Activated T-cell treated with anti-CD3 and anti-CD28 coated beads for 4 hours (primary cell): ENCODE measurements around the gene ADGRF1.
"Not testable (repeated sequence)": the region's sequence is repeated elsewhere in the genome, so short reads cannot be mapped to it uniquely, and the experiment has no call there.

Experiments
- DNase-seq: peaks from one replicate; pipeline ENCODE4 v3.0.0-alpha.2; 2020

The ADGRF1 gene

DNA sequence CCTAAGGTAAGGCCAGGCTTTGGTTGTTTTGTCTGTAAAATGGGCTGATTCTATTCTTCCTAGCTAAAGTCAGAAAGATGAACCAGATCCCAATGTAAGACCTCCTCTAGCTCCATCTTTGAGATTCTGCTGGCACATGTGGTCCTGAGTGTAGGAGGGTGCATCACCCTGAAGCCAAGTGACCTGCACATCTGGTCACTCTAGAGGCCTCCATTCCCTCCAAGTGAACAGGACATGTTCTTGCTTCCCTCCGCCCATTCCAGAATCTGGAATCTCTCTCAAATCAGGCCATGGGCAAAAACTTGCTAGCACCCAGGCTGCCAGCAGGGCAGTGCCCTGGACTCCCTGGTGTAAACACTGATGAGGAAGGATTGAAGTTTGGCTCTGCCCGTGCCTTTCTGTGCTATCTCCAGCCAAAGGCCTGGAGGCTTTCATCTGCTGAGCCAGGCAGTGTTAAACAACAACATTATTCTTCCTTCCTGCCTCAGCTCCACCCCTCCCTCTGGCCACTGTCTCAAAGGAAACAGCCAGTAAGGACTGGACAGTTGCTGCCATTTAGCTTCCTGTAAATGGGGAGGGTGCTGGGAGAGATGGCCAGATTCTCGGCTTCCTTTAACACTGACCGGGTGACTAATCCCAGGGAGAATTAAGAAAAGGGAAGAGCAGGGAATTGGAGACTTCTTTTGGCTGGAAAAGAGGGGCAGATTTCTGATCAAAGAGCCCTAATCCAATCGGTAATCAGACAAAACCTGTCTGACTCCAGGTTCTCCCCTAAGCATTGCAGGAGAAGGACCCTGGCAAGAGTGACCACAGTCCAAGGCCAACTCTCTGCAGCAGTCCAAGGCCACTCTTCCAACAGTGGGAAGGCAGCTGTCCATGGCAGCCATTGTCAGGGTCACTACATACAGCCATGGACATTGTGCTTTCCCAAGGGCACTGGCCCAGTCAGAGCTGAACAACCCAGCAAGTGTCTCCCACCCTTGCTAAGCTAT is 19.5 kb upstream of the ADGRF1 start:
- DNase-seq: no peak

DNA sequence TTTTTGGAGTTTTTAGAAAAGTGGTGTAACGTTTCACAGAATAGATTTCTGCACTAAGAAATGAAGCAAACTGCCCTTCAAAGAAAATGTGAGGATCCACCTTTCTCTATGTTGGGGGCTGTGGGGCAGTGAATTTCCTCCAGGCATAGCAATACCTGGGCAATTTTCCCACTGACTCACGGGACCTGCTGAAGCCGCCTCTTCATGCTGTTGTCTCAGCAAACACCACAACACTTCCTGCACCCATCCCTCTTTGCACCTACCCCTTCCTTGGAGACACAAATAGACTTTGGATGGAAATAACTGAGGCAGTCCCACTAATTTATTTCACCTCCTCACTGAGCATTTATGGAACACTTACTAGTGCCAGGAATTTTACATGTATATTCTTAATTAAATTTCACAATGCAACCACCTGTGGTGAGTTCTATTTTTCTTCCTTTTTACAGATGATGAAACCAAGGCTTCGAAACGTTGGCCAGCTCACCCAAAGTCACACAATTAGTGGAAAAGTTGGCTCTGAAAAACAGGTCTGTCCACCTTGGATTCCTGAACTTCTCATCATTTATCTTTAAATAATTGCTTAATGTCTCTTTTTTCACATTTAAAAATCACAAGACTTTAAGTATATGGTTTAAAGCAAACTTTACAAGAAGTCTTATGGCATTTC is 17.2 kb upstream of the ADGRF1 start:
- DNase-seq: no peak

DNA sequence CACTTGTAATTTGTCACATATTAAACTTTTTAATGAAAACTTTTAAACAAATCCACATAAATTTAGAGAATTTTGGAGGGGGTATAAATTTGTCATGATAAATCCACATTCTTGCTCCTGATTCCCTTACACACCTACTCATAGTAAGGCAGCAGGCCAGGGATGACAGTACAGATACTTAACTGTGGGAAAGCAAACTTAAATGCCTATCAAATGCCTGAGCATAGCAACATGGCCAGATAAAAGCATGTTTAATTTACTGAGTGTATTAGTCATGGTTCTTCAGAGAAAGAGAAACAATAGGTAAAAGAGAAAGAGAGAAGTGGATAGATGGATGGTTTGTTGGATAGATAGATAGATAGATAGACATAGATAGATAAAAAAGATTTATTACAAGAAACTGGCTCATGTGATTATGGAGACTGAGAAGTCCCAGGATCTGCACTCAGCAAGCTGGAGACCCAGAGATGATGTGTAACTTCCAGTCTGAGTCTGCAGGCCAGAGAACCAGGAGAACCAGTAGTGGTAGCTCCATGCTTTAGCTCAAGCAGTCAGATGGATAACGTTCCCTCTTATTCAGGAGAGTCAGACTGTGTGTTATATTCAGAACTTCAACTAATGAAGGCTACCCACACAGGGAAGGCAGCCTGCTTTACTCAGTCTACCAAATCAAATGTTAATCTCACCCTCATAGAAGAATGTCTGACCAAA is 15.9 kb upstream of the ADGRF1 start:
- no peak for DNase-seq

DNA sequence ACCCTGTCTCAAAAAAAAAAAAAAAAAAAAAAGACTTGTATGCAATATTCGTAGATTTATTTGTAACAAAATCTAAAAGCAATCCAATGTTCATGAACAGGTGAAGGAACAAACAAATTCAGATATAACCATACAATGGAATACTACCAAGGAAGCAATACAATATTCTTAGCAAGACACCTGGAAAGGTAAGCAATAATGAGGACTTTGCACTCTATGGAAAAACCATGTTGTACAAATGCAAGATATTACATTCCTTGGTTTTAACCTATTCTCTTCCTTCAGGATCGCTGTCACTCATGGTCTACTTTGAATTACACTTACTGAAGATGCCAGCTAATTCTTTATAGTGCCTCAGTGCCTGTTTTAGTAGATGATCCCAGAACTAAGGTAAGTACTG is 14.7 kb upstream of the ADGRF1 start:
- DNase-seq: no peak

DNA sequence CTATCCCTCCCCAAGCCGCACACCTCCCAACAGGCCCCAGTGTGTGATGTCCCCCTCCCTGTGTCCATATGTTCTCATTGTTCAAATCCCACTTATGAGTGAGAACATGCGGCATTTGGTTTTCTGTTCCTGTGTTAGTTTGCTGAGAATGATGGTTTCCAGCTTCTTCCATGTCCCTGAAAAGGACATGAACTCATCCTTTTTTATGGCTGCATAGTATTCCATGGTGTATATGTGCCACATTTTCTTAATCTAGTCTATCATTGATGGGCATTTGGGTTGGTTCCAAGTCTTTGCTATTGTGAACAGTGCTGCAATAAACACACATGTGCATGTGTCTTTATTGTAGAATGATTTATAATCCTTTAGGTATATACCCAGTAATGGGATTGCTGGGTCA is 12.2 kb upstream of the ADGRF1 start:
- DNase-seq: not testable (repeated sequence)

DNA sequence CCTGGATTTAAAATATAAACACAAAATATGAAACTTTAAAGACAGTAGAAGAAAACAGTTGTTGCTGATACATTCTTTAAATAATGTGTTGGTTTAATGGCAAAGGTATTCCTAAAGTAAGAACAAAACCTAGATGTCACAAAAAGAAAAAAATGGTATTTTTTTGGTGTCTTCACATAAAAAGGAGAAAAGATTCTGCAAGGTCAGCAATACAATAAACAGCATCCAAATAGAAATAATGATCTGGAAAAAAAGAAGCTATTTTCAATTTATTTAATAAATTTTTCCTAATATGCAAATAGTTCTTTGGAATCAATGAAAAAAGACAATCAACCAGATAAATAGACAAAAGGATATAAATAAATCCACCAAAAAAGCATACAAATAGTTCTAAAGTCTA is 6.5 kb upstream of the ADGRF1 start:
- no peak for DNase-seq

DNA sequence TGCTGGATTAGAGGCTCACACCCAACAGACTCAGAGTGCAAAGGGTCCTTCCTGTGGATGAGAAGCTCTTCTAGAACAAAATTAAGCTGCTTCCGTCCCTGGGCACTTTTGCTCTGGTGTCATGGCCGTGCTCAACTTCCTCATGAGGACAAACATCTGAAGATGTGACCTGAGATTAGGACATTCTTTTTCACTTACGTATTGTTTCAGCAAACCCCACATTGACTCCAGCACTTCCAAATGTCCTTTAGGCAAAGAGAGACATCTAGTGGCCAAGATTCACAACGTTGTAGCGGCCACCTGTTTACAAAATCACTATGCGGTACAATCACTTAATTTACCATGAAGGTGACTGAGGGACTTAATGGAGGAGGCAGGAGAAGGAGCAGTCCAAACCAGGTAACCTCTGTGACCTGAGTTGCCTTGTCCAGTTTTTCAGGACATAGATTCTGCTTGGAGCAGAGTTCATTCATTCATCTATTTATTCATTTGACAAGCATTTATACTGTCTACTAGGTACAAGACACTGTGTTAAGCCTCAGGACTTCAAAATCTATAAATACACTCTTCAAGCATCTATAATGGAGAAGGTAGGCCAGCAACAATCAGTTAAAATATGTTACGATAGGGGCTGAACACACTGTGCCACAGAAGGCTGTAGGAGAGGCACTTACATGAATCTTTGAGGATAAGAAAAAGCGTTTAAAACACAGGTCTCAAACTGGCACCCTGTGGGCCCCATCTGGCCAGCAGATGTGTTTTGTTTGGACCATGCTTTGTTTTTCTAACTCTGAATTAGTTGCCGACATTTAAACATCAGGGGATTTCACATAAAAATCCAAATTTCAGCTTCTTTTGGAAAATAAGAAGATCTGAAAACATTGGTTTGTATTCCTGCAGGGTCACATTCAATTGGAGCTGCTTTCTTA is 5.6 kb upstream of the ADGRF1 start:
- DNase-seq: no peak

DNA sequence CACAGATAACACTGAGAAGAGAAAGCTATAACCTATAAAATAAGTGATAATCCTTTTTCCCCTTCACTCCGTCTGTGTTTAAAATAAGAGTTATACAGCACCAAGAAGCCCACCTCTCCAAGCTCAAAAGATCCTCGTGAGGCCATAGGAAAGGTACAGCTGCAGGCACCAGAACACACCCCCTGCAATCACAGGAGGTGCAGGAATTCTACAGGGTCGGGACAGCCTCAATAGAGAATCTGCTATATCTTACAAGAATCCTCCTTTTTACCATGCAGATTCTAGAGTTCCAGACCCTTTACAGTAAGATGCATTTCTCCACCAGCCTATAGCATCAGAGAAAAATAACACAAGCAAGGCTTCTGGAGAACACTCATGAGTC is 5.0 kb upstream of the ADGRF1 start:
- DNase-seq: no peak

DNA sequence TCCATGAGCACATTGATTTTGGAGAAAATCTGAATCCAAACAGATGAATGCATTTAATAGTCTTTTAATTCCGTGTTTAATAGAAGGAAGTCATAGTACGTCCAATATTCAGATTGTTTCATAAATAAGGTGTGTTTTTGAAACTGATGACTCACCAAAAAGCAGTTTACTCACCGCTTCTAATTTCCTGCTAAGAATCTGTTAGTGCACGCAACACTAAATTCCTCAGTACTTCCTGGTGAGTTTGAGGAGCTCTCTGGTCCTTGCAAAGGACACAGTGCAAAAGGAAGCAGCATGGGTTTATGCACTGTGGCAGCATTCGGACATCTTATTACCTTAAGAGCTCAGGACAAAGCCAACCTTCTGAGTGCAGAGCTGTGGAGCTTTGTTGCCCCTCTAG is 2.3 kb upstream of the ADGRF1 start:
- DNase-seq: no peak

DNA sequence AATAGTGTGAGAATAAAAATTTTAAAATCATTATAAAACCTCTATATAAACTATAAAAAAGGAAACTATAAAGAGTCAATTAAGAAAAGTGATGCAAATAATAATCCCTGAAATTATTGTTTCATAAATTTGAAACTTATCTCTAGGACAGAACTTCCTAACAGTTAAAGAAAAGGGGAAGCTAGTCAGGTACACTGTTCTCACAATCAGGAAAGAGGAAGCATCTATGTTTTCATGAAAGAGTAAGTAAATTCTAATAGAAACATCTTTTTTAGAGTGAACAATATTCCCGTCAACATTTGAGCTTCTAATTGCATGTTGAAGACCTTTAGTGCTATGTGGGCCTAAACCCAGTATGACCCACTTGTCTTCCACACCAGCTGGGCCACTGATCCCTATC is 1.2 kb upstream of the ADGRF1 start:
- no peak for DNase-seq

DNA sequence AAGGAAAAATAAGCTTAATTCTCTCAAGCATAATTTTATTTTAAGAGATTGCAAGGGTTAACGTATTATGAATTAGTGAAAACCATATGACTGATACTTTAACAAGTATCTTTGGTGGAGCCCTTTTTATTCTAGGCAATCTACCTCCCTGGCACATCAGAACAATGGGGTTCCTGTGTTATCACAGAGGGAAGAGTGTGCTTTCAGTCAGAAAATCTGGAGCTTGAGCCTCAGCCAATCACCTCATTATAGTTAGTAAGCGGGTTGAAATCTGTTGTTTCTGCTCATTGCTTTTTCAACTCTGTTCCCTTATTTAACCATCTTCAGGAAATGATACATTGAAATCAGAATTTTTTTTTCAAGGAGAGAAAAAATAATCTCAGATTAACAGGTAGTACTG is 391 bp downstream of the ADGRF1 start:
- no peak for DNase-seq

DNA sequence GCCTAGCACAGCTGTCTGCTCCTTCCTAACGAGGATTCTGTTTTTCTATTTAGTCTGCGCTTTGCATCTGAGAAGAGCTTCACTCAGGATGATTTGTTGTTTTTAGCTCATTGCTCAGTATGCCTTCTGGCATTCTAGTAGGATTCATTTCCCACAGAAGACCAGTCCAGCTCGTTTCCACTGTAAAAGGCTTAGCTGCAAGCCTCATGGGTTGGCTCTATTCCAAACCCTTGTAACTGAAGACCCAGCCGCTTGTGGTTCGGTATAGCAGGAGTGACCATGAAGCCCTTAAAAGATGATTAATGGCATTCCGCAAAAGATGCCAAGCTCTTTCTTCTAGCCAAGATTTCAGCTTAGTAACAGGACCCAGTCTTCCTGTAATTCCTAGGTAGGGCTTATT is 7.2 kb downstream of the ADGRF1 start:
- no peak for DNase-seq

DNA sequence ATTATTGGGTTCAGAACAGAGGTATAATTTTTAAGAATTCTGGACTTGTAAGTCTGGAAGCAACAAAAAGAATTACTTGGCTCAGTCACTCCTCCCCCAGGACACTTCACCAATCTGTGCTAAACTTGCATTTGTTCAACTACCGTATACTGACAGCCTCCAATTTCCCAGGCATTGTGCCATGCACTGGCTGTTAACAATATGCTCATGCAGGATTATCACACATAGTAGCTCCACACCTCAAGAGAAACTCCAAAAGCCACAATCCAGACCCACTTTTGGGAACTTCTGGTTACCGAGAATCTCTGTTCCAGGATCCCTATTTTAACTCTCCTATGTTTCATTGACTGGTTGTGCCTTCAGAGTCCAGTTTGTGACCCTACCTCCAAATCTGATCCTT is 7.7 kb downstream of the ADGRF1 start:
- no peak for DNase-seq

DNA sequence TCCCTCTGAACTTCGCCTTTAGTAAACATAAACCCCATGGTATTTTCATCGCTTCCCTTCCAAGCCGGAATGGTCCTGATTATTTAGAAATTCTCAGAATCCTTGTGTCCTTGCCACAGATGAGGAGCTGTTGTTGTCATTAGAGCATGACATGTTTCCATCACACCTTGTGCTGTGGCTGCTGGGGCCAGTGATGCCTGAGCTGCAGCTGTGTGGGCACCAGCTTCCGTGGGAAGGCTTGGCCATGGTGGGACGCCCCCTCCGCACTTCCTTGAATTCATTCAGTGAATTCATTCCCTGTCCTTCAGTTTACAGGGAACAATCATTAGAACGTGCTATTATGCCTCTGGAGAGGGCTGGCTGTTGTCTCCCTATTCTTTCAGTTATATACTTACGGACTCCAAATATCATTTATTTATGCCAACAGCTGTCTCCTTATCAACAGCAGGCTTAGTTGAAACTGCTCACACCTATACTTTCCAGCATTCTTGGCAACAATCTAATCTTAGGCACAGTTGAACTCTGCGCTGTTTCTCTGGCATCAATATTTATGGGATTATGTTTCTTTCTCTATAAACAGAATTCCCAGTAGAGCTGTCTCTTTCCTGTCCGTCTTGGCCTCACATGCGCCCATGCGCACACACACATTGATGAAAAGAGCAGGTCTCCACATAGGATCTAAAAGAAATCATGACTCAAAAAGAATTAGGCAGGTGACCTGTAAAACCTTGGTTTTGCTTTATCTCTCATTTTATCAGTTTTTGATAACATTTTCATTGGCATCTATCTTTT is 9.0 kb downstream of the ADGRF1 start:
- DNase-seq: no peak

DNA sequence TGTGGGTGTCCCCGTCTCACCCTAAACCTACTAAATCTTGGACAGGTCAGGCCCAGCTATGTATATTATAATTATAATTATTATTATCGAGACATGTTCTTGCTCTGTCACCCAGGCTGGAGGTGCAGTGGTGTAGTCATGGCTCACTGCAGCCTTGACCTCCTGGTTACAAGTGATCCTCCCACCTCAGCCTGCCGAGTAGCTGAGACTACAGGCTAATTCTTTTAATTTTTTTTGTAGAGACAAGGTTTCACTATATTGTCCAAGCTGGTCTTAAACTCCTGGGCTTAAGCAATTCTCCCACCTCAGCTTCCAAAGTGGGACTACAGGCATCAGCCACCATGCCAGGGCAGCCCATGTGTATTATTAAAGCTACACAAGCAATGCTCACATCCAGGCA is 10.5 kb downstream of the ADGRF1 start:
- DNase-seq: no peak

DNA sequence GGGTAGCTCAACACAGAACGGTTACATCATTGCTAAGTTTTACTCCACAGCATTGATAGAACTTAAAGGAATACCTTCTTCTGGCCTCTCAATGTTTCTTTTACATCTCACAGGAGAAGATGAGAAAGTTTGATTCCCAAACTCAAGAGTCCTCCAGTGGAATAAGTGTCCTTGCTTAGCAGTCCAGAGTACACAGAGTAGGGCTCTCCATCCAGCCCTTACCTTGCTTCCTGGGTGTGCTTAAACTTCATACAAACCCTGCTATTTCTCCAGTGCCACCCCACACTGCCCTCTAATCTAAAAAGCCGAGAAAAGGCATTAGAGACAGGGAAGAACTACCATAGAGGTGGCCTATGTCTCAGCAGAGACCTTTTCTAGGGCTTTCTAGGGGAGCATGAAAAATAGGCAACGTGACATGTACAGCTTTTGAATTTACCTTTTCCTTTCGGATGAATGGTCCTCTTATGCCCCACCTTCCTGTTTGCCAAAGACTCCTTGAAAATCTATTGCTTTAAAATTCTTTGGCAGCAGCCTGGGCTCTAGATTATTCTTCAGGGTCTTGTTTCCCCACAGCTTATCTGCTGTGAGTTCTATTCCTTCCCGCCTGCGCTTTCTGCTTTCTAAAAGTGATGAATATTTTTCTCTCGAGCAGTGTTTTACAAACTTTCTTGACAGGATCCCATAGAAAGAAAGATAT is 12.1 kb downstream of the ADGRF1 start:
- DNase-seq: no peak

DNA sequence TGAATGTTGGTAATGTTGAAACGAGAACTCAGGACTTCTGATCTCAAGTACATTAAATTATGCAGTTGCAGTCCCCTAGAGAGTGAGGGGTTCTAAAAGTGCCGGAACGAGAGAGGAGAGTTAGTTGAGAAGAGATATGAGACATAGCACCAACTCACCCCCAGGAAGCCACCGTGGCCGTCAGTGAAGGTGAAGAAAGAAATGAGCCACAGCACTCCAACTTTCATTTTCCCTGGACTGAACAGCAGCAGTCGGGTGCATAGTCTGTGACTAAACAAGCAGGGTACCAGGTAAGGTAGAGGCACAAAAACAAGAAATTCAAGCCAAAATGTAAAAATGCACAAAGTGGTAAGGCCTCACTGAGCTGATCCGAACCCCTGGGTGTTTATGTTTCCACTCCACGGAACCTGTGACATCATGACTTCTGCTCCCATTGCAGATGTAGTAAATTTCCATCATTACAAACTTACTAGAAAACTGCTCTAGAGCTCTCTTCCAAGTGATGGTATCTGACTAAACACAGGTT is 13.2 kb downstream of the ADGRF1 start:
- DNase-seq: no peak

DNA sequence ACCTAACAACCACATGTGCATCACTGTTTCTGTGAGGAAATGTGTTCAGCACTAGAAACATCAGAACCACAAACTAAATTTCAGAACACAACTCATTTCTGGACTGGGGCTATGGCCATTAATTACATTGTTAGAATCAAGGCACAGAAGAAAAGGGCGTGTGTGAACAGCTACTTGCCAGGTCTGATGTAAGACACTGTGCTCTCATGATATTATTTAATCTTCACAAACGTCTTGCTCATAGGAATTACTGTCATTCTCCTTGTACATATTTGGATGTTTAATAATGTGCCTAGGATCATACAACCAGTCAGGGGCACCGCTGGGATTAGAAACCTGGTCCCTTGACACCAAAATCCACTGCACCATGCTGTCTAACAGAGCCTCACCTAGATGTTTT is 14.8 kb downstream of the ADGRF1 start:
- DNase-seq: no peak

DNA sequence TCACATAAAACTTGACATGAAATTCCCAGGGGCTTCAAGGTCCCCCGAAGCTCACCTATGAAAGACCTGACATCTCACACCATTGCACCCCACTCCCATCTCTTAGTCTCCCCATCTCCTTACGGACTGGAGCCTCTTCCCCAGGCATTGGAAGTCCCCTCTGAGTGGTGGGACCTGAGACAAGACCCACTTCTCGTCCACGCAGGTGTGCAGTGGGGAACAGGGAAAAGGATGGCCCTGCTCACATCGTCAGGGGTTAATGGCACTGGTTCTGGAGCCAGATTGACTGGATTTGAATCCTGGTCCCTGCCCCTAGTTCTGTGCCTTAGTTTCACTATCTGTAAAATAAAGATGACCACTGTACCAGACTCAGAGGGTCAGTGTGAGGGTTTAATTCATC is 15.5 kb downstream of the ADGRF1 start:
- DNase-seq: no peak

DNA sequence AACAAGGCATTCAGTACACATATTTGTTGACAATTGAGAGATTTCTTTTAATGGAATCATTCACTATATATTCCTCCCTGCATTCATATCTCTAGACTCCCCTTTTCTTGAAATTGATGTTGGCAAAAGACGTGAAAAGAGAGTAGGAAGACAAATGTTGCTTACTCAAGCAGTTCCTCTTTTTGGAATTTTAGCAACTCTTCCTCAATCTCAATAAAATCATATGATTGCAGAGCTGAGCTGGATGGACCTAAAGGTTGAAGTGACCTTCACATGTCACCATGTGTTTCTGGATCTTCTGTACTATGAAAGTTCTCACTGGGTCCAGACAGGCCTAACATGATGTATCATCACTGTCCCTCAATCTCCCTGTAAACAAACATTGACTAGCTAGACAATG is 18.6 kb downstream of the ADGRF1 start:
- DNase-seq: no peak

DNA sequence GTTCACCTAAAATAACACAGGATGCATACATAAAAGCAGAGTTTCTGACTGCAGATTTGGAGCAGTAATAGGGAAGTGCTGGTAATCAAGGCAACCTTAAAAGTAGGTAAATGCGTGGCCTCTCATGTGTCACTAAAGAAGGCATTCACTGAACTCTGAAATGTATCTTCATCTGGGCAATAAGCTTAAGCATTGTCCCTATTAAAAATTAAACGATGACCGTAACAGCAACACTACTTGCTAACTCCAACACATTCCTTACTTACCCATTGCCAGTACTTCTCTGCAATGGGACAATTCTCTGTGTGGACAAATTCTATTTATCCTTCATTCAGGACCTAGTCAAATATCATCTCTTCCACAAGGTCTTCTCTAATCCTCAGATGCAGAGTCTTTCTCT is 19.9 kb downstream of the ADGRF1 start:
- DNase-seq: no peak
